Measurements from ENCODE around the gene IFIH1. TPM values are rescaled to one million over a fixed set of nuclear protein-coding genes. Genes with fewer than 3 reads are reported as not detected.

The IFIH1 gene
- total RNA-seq, 1 experiment from 2014 or later = 4.5 TPM

- TF ChIP-seq CTCF (IDR thresholded peaks at IDR 0.05; ENCODE audit: unreplicated experiment) = no peak
- CTCF ChIA-PET = interaction anchor here (0.6 to 24.0 kb wide), 17 partner anchors 9 to 1760 kb away, joined by 3 to 639 read pairs (median 5); partner anchors contain the start of gene GCG
Measured at GRCh38 chr2:162301877-162302276, 16.6 kb downstream of the IFIH1 start.

GRCh38 chr2:162301151-162301804 is 17.2 kb downstream of the IFIH1 start:
- no peaks in the 10 kb centered on the region for H3K27me3 Mint-ChIP-seq (ENCODE audit: insufficient read depth, unreplicated experiment)
- no peak overlapping the region for H3K27ac Mint-ChIP-seq (ENCODE audit: low read depth, unreplicated experiment)
- ChIA-PET CTCF (interaction anchor here (0.6 to 24.0 kb wide), 24 partner anchors 10 to 1760 kb away, joined by 3 to 639 read pairs (median 4); partner anchors contain the start of genes FAP and GCG), POLR2A (interaction anchor here (0.6 to 2.0 kb wide), 2 partner anchors 81 to 82 kb away, joined by 3 to 10 read pairs; no protein-coding TSS in a partner anchor)
- no peak overlapping the region for H3K4me3 Mint-ChIP-seq (ENCODE audit: unreplicated experiment)
- BruUV-seq (replicated peaks) = no TSS peak
- peak; percentile 76 for DNase-seq (ENCODE audit: unreplicated experiment)
- TF ChIP-seq CTCF (IDR thresholded peaks at IDR 0.05; ENCODE audit: unreplicated experiment) = peak; percentile 65
- no peaks in the 10 kb centered on the region for H3K36me3 Mint-ChIP-seq (ENCODE audit: insufficient read depth, unreplicated experiment)
- H3K4me1 Mint-ChIP-seq (ENCODE audit: insufficient read depth, unreplicated experiment) = no peaks in the 10 kb centered on the region
- intact Hi-C loops (cut with micrococcal nuclease) = loop anchor here (1.0 to 2.0 kb wide), 2 partner anchors 148 to 294 kb away; no protein-coding TSS in a partner anchor
- no peaks in the 10 kb centered on the region for H3K9me3 Mint-ChIP-seq (ENCODE audit: unreplicated experiment)

More at GRCh38 chr2:162301877-162302276, 16.6 kb downstream of the IFIH1 start:
- DNase-seq (ENCODE audit: unreplicated experiment) = no peak
- Mint-ChIP-seq H3K27ac (ENCODE audit: low read depth, unreplicated experiment) (no peak overlapping the region), H3K4me1 (ENCODE audit: insufficient read depth, unreplicated experiment) (no peaks in the 10 kb centered on the region), H3K9me3 (ENCODE audit: unreplicated experiment) (no peaks in the 10 kb centered on the region), H3K36me3 (ENCODE audit: insufficient read depth, unreplicated experiment) (no peaks in the 10 kb centered on the region), H3K27me3 (ENCODE audit: insufficient read depth, unreplicated experiment) (no peaks in the 10 kb centered on the region), H3K4me3 (ENCODE audit: unreplicated experiment) (no peak overlapping the region)
- POLR2A ChIA-PET = interaction anchor here (0.6 kb wide), 1 partner anchor 83 kb away, joined by 3 read pairs; no protein-coding TSS in a partner anchor
- intact Hi-C loops (cut with micrococcal nuclease) = loop anchor here (1.0 to 2.0 kb wide), 2 partner anchors 149 to 295 kb away; no protein-coding TSS in a partner anchor
- BruUV-seq (replicated peaks) = no TSS peak

- no peaks in the 10 kb centered on the region for H3K9me3 Mint-ChIP-seq (ENCODE audit: unreplicated experiment)
- CTCF ChIA-PET = interaction anchor here (0.5 to 24.0 kb wide), 20 partner anchors 9 to 624 kb away, joined by 3 to 639 read pairs (median 5); partner anchors contain the start of genes FAP, GCG and IFIH1
- H3K27me3 Mint-ChIP-seq (ENCODE audit: insufficient read depth, unreplicated experiment) = no peaks in the 10 kb centered on the region
- H3K4me1 Mint-ChIP-seq (ENCODE audit: insufficient read depth, unreplicated experiment) = no peaks in the 10 kb centered on the region
- TF ChIP-seq CTCF (IDR thresholded peaks at IDR 0.05; ENCODE audit: unreplicated experiment) = no peak
- BruUV-seq (replicated peaks) = no TSS peak
- H3K27ac Mint-ChIP-seq (ENCODE audit: low read depth, unreplicated experiment) = no peak overlapping the region
- POLR2A ChIA-PET = interaction anchor here (0.8 to 2.0 kb wide), 2 partner anchors 80 to 86 kb away, joined by 3 to 10 read pairs; no protein-coding TSS in a partner anchor
- intact Hi-C loops (cut with micrococcal nuclease) = loop anchor here (2.0 kb wide), 1 partner anchor 293 kb away; no protein-coding TSS in a partner anchor
- no peaks in the 10 kb centered on the region for H3K36me3 Mint-ChIP-seq (ENCODE audit: insufficient read depth, unreplicated experiment)
- no peak for DNase-seq (ENCODE audit: unreplicated experiment)
- H3K4me3 Mint-ChIP-seq (ENCODE audit: unreplicated experiment) = no peak overlapping the region
Measured at GRCh38 chr2:162300266-162300665, 18.2 kb downstream of the IFIH1 start.

GRCh38 chr2:162298669-162299335 is 19.7 kb downstream of the IFIH1 start:
- ChIA-PET CTCF (interaction anchor here (0.5 to 24.0 kb wide), 39 partner anchors 9 to 992 kb away, joined by 3 to 639 read pairs (median 5); partner anchors contain the start of gene GCG), POLR2A (interaction anchor here (0.5 to 3.5 kb wide), 10 partner anchors 11 to 386 kb away, joined by 3 to 21 read pairs (median 4); partner anchors contain the start of gene FAP)
- BruUV-seq (replicated peaks) = no TSS peak
- Mint-ChIP-seq H3K9me3 (ENCODE audit: unreplicated experiment) (no peaks in the 10 kb centered on the region), H3K27ac (ENCODE audit: low read depth, unreplicated experiment) (no peak overlapping the region), H3K36me3 (ENCODE audit: insufficient read depth, unreplicated experiment) (no peaks in the 10 kb centered on the region), H3K27me3 (ENCODE audit: insufficient read depth, unreplicated experiment) (no peaks in the 10 kb centered on the region), H3K4me3 (ENCODE audit: unreplicated experiment) (no peak overlapping the region), H3K4me1 (ENCODE audit: insufficient read depth, unreplicated experiment) (no peaks in the 10 kb centered on the region)
- DNase-seq (ENCODE audit: unreplicated experiment) = no peak
- no peak for TF ChIP-seq CTCF (IDR thresholded peaks at IDR 0.05; ENCODE audit: unreplicated experiment)
- intact Hi-C loops (cut with micrococcal nuclease) = loop anchor here (1.0 kb wide), 2 partner anchors 38 to 78 kb away; no protein-coding TSS in a partner anchor
